Choroid plexus epithelial cell (primary cell): ENCODE measurements around the gene SRF.
A peak's percentile ranks its signal among the peaks of the same experiment; 100 is the strongest.

ENCODE experiments used
- DNase-seq: peaks from one replicate; pipeline ENCODE4 v3.0.0-alpha.2; 2010; ENCODE audit warnings: low read depth
- H3K4me3 ChIP-seq: 2 replicates; pipeline ENCODE4 v1.5.1; 2011; ENCODE audit warnings: low read depth, mild to moderate bottlenecking, control low read depth, low read length, moderate library complexity
- TF ChIP-seq, protein P1 (sequence below): conservative IDR thresholded peaks from 2 replicates; pipeline ENCODE4 v1.5.1; 2011; ENCODE audit warnings: low read depth, mild to moderate bottlenecking, control low read depth, inconsistent platforms, low read length, moderate library complexity

Gene SRF

DNA sequence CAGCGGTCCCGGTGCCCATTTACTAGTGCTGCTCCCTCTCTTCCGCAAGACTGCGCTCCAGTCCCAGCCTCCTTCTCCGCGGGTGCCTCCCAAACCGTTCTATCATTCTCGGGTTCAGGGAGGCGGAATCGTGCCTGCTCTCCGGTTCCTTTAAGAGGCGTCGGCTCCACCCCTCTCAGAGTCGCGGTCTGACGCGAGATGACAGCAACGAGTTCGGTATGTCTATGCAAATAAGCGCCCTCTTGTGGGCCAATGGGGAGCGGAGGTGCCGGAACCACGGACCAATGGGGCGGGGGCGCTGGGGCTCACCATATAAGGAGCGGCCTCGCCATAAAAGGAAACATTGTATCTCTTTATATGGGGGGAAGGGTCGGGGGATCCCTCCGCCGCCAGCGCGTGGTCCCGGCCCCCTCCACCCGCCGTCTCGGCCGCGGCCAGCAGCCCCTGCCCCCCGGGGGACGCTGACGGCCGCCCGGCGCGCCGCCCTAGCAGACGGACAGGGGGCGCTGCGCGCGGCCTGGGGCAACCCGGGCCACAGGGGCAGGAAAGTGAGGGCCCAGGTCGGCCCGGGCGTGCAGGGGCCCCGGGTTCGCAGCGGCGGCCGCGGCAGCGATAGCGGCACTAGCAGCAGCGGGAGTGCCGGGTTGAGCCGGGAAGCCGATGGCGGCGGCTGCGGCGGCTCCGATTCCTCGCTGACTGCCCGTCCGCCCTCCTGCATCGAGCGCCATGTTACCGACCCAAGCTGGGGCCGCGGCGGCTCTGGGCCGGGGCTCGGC, at the start of gene SRF:
TSS of gene SRF (plus strand) at position 339 of the 776 bp plus-strand sequence. CDS start at position 727, 388 bp downstream.
- TF ChIP-seq, protein P1, sequence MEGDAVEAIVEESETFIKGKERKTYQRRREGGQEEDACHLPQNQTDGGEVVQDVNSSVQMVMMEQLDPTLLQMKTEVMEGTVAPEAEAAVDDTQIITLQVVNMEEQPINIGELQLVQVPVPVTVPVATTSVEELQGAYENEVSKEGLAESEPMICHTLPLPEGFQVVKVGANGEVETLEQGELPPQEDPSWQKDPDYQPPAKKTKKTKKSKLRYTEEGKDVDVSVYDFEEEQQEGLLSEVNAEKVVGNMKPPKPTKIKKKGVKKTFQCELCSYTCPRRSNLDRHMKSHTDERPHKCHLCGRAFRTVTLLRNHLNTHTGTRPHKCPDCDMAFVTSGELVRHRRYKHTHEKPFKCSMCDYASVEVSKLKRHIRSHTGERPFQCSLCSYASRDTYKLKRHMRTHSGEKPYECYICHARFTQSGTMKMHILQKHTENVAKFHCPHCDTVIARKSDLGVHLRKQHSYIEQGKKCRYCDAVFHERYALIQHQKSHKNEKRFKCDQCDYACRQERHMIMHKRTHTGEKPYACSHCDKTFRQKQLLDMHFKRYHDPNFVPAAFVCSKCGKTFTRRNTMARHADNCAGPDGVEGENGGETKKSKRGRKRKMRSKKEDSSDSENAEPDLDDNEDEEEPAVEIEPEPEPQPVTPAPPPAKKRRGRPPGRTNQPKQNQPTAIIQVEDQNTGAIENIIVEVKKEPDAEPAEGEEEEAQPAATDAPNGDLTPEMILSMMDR = peak; percentile 43
- peak; percentile 100 for DNase-seq
- peak within 1 kb of the TSS; percentile 88 for H3K4me3 ChIP-seq

DNA sequence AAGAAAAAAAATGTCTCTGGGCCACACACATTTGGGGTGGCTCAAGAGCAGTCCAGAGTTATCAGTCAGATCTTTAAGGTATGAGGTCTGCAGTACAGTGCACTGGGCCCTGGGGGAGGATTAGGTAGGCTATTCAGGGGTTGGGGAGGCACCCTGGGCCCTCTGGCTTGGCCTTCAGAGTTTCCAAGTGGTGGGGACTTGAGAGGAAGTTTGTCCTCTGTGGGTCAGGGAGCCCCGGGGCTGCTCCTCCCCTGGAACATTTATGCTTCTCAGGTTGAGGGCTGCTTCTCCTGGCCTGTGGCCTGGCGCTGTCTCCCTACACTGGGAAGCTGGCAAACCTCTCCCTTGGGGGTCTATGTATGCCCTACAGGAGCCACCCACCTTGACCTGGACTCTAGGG, 48.9 kb upstream of the SRF start:
- no peak for DNase-seq
- no peak overlapping the region for H3K4me3 ChIP-seq

DNA sequence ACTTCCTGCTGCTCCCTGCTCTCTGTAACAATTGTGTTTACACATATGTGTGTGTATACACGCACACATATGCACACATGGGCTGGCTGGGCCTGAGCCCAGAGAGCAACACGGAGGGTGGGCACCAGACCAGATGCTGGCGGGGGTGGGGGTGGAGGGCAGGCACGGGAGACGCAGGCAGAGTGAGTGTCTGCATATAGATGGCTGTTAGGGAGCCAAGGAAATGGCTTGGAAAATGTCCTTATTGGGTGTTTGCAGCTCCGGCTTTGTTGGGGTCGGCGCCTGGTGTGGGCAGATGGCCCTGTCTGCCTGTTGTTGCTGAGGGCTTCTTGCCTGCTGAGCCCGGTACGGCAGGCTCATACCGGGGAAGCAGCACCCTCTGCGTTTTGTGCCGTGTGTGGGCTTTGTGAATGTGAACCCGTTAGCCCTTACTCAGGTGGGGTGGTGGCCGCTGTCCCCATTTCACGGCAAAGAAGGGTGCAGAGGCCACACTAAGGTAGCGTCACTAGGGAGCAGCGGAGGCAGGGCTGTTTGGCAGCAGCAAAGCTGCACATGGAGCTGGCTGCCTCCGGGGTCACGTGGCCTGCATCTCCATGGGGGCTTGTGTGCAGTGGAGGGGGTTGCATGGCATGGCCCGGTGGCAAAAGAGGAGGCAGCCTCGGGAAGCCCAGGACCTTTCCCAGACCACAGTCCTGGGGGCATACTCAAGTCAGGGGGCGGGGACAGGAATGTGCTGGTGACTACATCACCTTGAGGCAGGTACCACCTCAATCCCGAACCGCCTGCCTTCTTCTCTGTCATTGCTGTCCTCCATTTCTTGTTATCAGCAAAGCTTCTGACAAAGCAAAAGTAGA, 47.4 kb upstream of the SRF start:
- no peak for DNase-seq
- H3K4me3 ChIP-seq = no peak overlapping the region
- TF ChIP-seq, protein P1 = no peak

More for the DNA sequence above, 48.9 kb upstream of the SRF start:
- TF ChIP-seq, protein P1 = no peak

DNA sequence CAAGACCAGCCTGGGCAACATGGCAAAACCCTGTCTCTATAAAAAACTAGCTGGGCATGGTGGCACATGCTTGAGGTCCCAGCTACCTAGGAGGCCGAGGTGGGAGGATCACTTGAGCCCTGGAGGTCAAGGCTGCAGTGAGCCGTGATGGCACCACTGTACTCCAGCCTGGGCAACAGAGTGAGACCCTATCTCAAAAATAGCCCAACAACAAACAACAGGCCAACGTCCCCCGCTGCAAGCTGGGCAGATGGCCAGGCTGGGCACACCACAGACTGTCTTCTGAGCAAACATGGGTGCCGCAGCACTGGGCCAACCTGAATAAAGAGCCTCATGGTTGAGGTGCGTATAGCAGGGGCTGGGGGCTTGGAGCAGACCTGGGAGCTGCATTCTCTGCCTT, 46.6 kb upstream of the SRF start:
- TF ChIP-seq, protein P1 = no peak
- no peak overlapping the region for H3K4me3 ChIP-seq
- no peak for DNase-seq

DNA sequence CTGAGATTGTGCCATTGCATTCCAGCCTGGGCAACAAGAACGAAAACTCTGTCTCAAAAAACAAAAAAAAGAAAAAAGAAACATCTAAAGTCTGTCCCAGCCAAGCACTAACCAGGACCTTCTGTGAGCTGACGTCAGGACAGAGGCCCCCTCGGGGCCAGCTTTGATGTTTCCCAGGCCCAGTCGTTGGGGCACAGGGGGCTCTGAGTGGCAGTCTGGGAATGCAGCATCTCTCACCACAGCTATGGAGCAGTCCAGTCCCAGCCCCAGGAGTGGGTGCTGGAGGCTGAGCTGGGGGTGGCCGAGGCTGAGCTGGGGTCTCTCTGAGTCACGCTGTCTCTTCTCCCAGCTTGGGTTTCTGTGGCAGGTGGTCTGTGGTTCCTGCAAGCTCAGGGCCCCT, 46.0 kb upstream of the SRF start:
- peak; percentile 86 for DNase-seq
- TF ChIP-seq, protein P1 = no peak
- no peak overlapping the region for H3K4me3 ChIP-seq

DNA sequence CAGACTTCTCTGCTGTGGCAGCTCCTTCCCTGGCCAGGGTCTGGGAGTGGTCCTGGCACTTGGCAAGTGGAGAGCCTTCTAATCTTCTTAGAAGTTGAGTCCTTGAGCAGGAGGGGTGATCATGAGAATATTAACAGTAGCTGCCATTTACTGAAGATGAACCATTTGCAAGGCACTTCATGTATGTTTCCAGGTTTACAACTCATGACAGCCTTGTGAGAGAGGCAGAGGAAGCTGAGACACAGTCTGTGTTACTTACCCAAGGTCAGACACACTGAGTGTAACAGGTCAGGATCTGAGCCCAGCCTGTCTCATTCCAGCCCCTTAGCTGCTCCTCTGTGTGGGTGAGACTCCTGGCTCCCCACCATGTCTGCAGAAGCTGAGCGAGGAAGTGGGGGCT, 45.5 kb upstream of the SRF start:
- DNase-seq = peak; percentile 56
- TF ChIP-seq, protein P1 = no peak
- H3K4me3 ChIP-seq = no peak overlapping the region
